Mucosa of stomach (tissue), 1 donor: Measurements from ENCODE around the gene C1orf226.
"Not testable (repeated sequence)": the region's sequence is repeated elsewhere in the genome, so short reads cannot be mapped to it uniquely, and the experiment has no call there.

ENCODE experiments used
- H3K27me3 ChIP-seq: one replicate; pipeline ENCODE4 v1.7.0; 2013; ENCODE audit warnings: mild to moderate bottlenecking, low read length; ENCODE audit not compliant: control insufficient read depth, insufficient read depth
- H3K36me3 ChIP-seq: one replicate; pipeline ENCODE4 v1.7.0; 2013; ENCODE audit warnings: low read length; ENCODE audit not compliant: control insufficient read depth, insufficient read depth
- H3K4me1 ChIP-seq: one replicate; pipeline ENCODE4 v1.7.0; 2013; ENCODE audit warnings: mild to moderate bottlenecking, low read length; ENCODE audit not compliant: control insufficient read depth, insufficient read depth
- H3K4me3 ChIP-seq: one replicate; pipeline ENCODE4 v1.7.0; 2013; ENCODE audit warnings: low read length
- H3K9ac ChIP-seq: one replicate; pipeline ENCODE4 v1.7.0; 2013; ENCODE audit warnings: mild to moderate bottlenecking, low read length, moderate library complexity
- H3K9me3 ChIP-seq: one replicate; pipeline ENCODE4 v1.7.0; 2013; ENCODE audit warnings: mild to moderate bottlenecking, low read length, moderate library complexity; ENCODE audit not compliant: control insufficient read depth
- donor health status: Pancreatic carcinoma.

Gene C1orf226

DNA sequence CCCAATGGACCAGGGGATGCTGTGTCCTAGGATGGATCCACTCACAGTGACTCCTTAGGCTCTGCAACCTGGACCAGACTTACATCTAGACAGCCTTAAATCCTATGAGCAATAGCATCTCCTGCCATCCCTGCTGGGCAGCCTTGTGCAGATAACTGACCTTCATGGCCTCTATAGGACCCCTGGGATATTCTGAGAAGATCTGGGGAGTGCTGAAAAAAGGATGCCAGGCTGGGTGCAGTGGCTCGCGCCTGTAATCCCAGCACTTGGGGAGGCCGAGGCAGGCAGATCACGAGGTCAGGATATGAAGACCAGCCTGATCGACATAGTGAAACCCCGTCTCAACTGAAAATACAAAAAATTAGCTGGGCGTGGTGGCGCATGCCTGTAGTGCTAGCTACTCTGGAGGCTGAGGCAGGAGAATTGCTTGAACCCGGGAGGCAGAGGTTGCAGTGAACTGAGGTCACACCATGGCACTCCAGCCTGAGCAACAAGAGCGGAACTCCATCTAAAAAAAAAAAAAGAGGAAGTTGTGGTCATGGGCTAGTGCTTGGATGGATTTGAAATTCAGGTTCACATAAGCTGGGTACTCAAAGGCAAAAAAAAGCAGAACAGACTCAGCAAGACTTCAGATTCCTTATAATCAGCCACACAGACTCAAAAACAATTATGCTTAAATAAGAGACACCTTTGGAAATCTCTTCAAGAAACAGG is 41.3 kb downstream of the C1orf226 start:
- Histone ChIP-seq H3K4me3 (no peak overlapping the region), H3K36me3 (no peaks in the 10 kb centered on the region), H3K4me1 (peaks cover 5% of the 10 kb centered on the region), H3K9ac (no peak overlapping the region), H3K27me3 (no peaks in the 10 kb centered on the region), H3K9me3 (no peaks in the 10 kb centered on the region)

DNA sequence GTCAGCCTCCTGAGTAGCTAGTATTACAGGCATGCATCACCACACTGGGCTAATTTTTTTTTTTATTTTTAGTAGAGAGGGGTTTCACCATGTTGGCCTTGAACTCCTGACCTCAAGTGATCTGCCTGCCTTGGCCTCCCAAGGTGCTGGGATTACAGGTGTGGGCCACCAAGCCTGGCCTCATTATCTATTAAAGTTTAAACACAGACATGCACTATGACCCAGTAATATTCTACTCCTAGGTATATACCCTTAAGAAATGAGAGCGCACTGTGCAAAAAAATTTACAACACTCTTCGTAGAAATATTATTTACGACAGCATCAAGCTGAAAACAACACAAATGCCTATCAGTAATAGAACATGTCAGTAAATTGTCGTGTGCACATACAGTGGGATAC is 49.1 kb downstream of the C1orf226 start:
- Histone ChIP-seq H3K4me3 (no peak overlapping the region), H3K36me3 (no peaks in the 10 kb centered on the region), H3K9me3 (no peaks in the 10 kb centered on the region), H3K9ac (no peak overlapping the region), H3K27me3 (no peaks in the 10 kb centered on the region), H3K4me1 (no peaks in the 10 kb centered on the region)

DNA sequence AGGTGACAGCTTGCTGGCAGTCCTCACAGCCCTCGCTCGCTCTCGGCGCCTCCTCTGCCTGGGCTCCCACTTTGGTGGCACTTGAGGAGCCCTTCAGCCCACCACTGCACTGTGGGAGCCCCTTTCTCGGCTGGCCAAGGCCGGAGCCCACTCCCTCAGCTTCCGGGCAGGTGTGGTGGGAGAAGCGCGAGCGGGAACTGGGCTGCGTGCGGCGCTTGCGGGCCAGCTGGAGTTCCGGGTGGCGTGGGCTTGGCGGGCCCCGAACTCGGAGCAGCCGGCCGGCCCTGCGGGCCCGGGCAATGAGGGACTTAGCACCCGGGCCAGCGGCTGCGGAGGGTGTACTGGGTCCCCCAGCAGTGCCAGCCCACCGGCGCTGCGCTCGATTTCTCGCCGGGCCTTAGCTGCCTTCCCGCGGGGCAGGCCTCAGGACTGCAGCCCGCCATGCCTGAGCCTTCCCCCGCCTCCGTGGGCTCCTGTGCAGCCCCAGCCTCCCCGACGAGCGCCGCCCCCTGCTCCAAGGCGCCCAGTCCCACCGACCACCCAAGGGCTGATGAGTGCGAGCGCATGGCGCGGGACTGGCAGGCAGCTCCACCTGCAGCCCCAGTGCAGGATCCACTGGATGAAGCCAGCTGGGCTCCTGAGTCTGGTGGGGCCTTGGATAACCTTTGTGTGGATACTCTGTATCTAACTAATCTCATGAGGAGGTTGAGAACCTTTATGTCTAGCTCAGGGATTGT is 51.6 kb downstream of the C1orf226 start:
- not testable (repeated sequence) for H3K36me3 ChIP-seq, H3K9ac ChIP-seq, H3K9me3 ChIP-seq, H3K4me1 ChIP-seq, H3K27me3 ChIP-seq, H3K4me3 ChIP-seq
